ENCODE results near the gene TBC1D10A. TPM values are rescaled to one million over a fixed set of nuclear protein-coding genes. Genes with fewer than 3 reads are reported as not detected.

The TBC1D10A gene
- total and polyA plus RNA-seq, 2 experiments from 2014 or later: 3.3 to 8.8 TPM

GRCh38 chr22:30336752-30337460 is 10.2 kb upstream of the TBC1D10A start (continued):
- TF ChIP-seq REST (IDR thresholded peaks at IDR 0.05; ENCODE audit: unreplicated experiment): no peak
- TF ChIP-seq EZH2phosphoT487 (IDR thresholded peaks at IDR 0.05; ENCODE audit: unreplicated experiment): no peak
- TF ChIP-seq CTCF (conservative IDR thresholded peaks at IDR 0.05; ENCODE audit: low read depth in 2 of 2): no peak
- TF ChIP-seq NANOG (IDR thresholded peaks at IDR 0.05; ENCODE audit: borderline replicate concordance): no peak
- TF ChIP-seq JUNB (IDR thresholded peaks at IDR 0.05; ENCODE audit: unreplicated experiment): no peak
- no peak for TF ChIP-seq STAT1 (IDR thresholded peaks at IDR 0.05; ENCODE audit: unreplicated experiment)

GRCh38 chr22:30335236-30335635 is 8.5 kb upstream of the TBC1D10A start:
- Mint-ChIP-seq H3K36me3 (ENCODE audit: low read depth) (peaks cover 91% of the 10 kb centered on the region), H3K4me3 (no peak overlapping the region), H3K4me1 (no peaks in the 10 kb centered on the region), H3K27me3 (ENCODE audit: insufficient read depth, low read depth, poor library complexity) (peaks cover 5% of the 10 kb centered on the region), H3K27ac (no peak overlapping the region), H3K9me3 (no peaks in the 10 kb centered on the region)
- peaks cover 13% of the 10 kb centered on the region; the same call in 1 of the 2 replicates for H4K20me1 ChIP-seq (replicated peaks; ENCODE audit: insufficient read depth)
- peaks cover 5% of the 10 kb centered on the region; the same call in 1 of the 2 replicates for H3F3A ChIP-seq (replicated peaks; ENCODE audit: low read depth)
- H3K4me1 ChIP-seq (ENCODE audit: insufficient read depth): no peaks in the 10 kb centered on the region
- no peak overlapping the region for H3K27ac ChIP-seq (ENCODE audit: low read depth)
- H3K27me3 ChIP-seq (ENCODE audit: insufficient read depth): no peaks in the 10 kb centered on the region
- H3K36me3 ChIP-seq (ENCODE audit: insufficient read depth): peaks cover 49% of the 10 kb centered on the region
- DNase-seq (ENCODE audit: low spot score) (no peak), ATAC-seq (no peak)
- H2AFZ ChIP-seq: no peak overlapping the region
- no peaks in the 10 kb centered on the region for H3K9me2 ChIP-seq (ENCODE audit: insufficient read depth)
- H3K4me2 ChIP-seq: no peak overlapping the region
- H3K79me2 ChIP-seq (replicated peaks; ENCODE audit: insufficient read depth): no peaks in the 10 kb centered on the region
- H3K4me3 ChIP-seq: no peak overlapping the region
- TF ChIP-seq ZNF331 (CRISPR knock-in tag; IDR thresholded peaks at IDR 0.05; ENCODE audit: low read depth) (no peak), EZH2 (IDR thresholded peaks at IDR 0.05; ENCODE audit: low read depth, unreplicated experiment) (no peak), NANOG (IDR thresholded peaks at IDR 0.05; ENCODE audit: borderline replicate concordance) (no peak), EZH2phosphoT487 (IDR thresholded peaks at IDR 0.05; ENCODE audit: unreplicated experiment) (no peak), STAT1 (IDR thresholded peaks at IDR 0.05; ENCODE audit: unreplicated experiment) (no peak), CREB1 (CRISPR knock-in tag; IDR thresholded peaks at IDR 0.05; ENCODE audit: low read depth) (no peak), POLR2AphosphoS5 (IDR thresholded peaks at IDR 0.05; ENCODE audit: low read depth) (no peak), ZNF462 (CRISPR knock-in tag; IDR thresholded peaks at IDR 0.05) (no peak)
